Ascending aorta (tissue), 2 donors: ENCODE measurements around the gene CCDC7. TPM values are rescaled to one million over a fixed set of nuclear protein-coding genes. Genes with fewer than 3 reads are reported as not detected.
"Not testable (repeated sequence)": the region's sequence is repeated elsewhere in the genome, so short reads cannot be mapped to it uniquely, and the experiment has no call there.

Source experiments
- DNase-seq, 2 donors: peaks; one replicate each; pipeline ENCODE4 v3.0.0-alpha.2; 2019; ENCODE audit warnings: low spot score in 2 of 2
- H3K27ac ChIP-seq, 2 donors: fragments of 200-600 bp; sonication (generic); one replicate each; pipeline ENCODE4 v1.5.1; 2016 to 2017; ENCODE audit warnings: mild to moderate bottlenecking in 1 of 2
- H3K27me3 ChIP-seq: fragments of 200-600 bp; sonication (generic); one replicate; pipeline ENCODE4 v1.5.1; 2017
- H3K36me3 ChIP-seq, 2 donors: fragments of 200-600 bp; sonication (generic); one replicate each; pipeline ENCODE4 v1.5.1; 2016
- H3K4me1 ChIP-seq, 2 donors: fragments of 200-600 bp; sonication (generic); one replicate each; pipeline ENCODE4 v1.5.1; 2016 to 2017; ENCODE audit warnings: mild to moderate bottlenecking in 1 of 2
- H3K4me3 ChIP-seq, 2 donors: fragments of 200-600 bp; sonication (generic); one replicate each; pipeline ENCODE4 v1.5.1; 2016 to 2017; ENCODE audit warnings: mild to moderate bottlenecking in 1 of 2
- H3K9me3 ChIP-seq, 2 donors: fragments of 200-600 bp; sonication (generic); one replicate each; pipeline ENCODE4 v1.5.1; 2016
- intact Hi-C: fragments of 100-400 bp; cut with DNase I; formaldehyde crosslinking; loops from one replicate; pipeline ENCODE4 v1.15.1; 2023
- total RNA-seq: library from RNA; depleted of rRNA; stranded (reverse); fragments of >200 nt; gene quantifications from one replicate; pipeline ENCODE4 v1.1.0, GENCODE V29; 2016
- TF ChIP-seq, protein P1 (sequence below), 3 experiments: fragments of 200-600 bp in 2 of 3; fragments of 450-650 bp in 1 of 3; sonication (generic) in 2 of 3; IDR thresholded peaks; one replicate each; pipeline ENCODE4 v1.5.1; 2016 to 2019; ENCODE audit warnings: antibody characterized with exemption in 3 of 3, mild to moderate bottlenecking in 1 of 3, moderate library complexity in 1 of 3

Gene CCDC7
- total RNA-seq, 1 donor from 2014 or later = 56.9 TPM

- Histone ChIP-seq H3K27me3 (no peaks in the 10 kb centered on the region), H3K4me3 (no peak overlapping the region), H3K4me1 (no peaks in the 10 kb centered on the region), H3K36me3 (peaks cover 6 to 8% of the 10 kb centered on the region in 2 donors), H3K9me3 (no peaks in the 10 kb centered on the region), H3K27ac (no peak overlapping the region)
- intact Hi-C loops = no loop called here
- TF ChIP-seq, protein P1, sequence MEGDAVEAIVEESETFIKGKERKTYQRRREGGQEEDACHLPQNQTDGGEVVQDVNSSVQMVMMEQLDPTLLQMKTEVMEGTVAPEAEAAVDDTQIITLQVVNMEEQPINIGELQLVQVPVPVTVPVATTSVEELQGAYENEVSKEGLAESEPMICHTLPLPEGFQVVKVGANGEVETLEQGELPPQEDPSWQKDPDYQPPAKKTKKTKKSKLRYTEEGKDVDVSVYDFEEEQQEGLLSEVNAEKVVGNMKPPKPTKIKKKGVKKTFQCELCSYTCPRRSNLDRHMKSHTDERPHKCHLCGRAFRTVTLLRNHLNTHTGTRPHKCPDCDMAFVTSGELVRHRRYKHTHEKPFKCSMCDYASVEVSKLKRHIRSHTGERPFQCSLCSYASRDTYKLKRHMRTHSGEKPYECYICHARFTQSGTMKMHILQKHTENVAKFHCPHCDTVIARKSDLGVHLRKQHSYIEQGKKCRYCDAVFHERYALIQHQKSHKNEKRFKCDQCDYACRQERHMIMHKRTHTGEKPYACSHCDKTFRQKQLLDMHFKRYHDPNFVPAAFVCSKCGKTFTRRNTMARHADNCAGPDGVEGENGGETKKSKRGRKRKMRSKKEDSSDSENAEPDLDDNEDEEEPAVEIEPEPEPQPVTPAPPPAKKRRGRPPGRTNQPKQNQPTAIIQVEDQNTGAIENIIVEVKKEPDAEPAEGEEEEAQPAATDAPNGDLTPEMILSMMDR (IDR thresholded peaks at IDR 0.05) = no peak
- no peak for DNase-seq
These were observed 445.3 kb downstream of the CCDC7 start for GRCh38 chr10:32891261-32891660.

GRCh38 chr10:32893434-32893833 is 447.5 kb downstream of the CCDC7 start:
- no peak for DNase-seq
- no peaks in the 10 kb centered on the region for H3K9me3 ChIP-seq

DNA sequence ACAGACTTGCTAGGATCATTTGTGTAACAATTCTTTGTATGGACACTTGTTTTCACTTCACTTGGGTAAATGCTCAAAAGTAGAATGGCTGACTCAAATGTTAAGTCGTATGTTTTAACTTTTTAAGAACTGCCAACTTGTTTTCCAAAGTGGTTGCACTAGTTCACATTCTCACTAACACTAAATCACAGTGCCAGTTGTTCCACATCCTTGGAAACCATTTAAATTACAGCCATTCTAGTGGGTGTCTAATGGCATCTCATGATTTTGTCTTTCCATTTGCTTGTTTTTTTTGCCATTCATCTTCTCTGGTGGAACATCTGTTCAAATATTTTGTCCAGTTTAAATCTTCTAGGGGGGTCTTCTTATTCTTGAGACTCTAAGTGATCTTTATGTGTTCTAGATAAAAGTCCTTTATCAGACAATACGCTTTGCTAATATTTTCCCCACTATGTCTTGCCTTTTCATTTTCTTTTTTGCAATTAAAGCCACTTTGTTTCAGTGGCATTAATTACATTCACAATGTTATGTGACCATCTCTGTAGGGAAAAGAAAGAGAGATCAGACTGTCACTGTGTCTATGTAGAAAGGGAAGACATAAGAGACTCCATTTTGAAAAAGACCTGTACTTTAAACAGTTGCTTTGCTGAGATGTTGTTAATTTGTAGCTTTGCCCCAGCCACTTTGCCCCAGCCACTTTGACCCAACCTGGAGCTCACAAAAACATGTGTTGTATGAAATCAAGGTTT is 448.1 kb downstream of the CCDC7 start:
- intact Hi-C loops = no loop called here
- Histone ChIP-seq H3K4me1 (no peaks in the 10 kb centered on the region), H3K9me3 (no peaks in the 10 kb centered on the region), H3K36me3 (peaks cover 31 to 36% of the 10 kb centered on the region in 2 donors), H3K4me3 (no peak overlapping the region), H3K27me3 (no peaks in the 10 kb centered on the region), H3K27ac (no peak overlapping the region)
- DNase-seq = no peak
- TF ChIP-seq, protein P1 (IDR thresholded peaks at IDR 0.05) = no peak

More at GRCh38 chr10:32893434-32893833, 447.5 kb downstream of the CCDC7 start:
- Histone ChIP-seq H3K27ac (no peak overlapping the region), H3K4me1 (no peaks in the 10 kb centered on the region), H3K4me3 (no peak overlapping the region), H3K36me3 (peaks cover 28 to 29% of the 10 kb centered on the region in 2 donors), H3K27me3 (no peaks in the 10 kb centered on the region)
- intact Hi-C loops = no loop called here
- TF ChIP-seq, protein P1 (IDR thresholded peaks at IDR 0.05) = no peak

- peaks cover 31 to 42% of the 10 kb centered on the region in 2 donors for H3K36me3 ChIP-seq
- H3K27me3 ChIP-seq, H3K4me1 ChIP-seq, H3K4me3 ChIP-seq, DNase-seq, intact Hi-C loops, H3K27ac ChIP-seq, H3K9me3 ChIP-seq: not testable (repeated sequence)
These were observed 449.4 kb downstream of the CCDC7 start for GRCh38 chr10:32895200-32895968.

- no peak overlapping the region for H3K27ac ChIP-seq
- TF ChIP-seq, protein P1 (IDR thresholded peaks at IDR 0.05) = no peak
- peaks cover 31 to 58% of the 10 kb centered on the region in 2 donors for H3K36me3 ChIP-seq
- H3K27me3 ChIP-seq = no peaks in the 10 kb centered on the region
- no peaks in the 10 kb centered on the region for H3K4me1 ChIP-seq
- H3K9me3 ChIP-seq = no peaks in the 10 kb centered on the region
- H3K4me3 ChIP-seq = no peak overlapping the region
- no peak for DNase-seq
- intact Hi-C loops = loop anchor here (5.0 kb wide), 1 partner anchor 35 kb away; no protein-coding TSS in a partner anchor
These were observed 455.9 kb downstream of the CCDC7 start for GRCh38 chr10:32901815-32902214.

DNA sequence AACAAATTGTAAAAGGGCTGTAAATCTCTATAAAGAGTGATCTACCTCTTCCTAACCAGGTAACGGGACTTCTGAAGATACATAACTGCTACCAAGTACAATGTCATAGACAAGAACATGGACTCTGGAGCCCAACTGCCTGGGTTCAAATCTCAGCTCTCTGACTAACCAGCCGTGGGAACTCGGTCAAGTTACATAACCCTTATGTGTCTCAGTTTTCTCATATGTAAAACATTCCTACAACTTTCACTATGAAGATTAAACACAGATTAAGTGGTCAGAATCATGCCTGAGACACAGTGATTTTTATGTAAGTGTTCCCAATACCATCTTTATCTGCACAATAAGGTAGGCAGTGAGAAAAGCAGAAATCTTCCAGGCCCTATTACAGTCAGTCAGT is 459.5 kb downstream of the CCDC7 start:
- H3K36me3 ChIP-seq = peaks cover 39 to 55% of the 10 kb centered on the region in 2 donors
- no peaks in the 10 kb centered on the region for H3K4me1 ChIP-seq
- no peaks in the 10 kb centered on the region for H3K27me3 ChIP-seq
- H3K9me3 ChIP-seq = no peaks in the 10 kb centered on the region
- H3K4me3 ChIP-seq = no peak overlapping the region
- no peak overlapping the region for H3K27ac ChIP-seq
- no peak for DNase-seq
- TF ChIP-seq, protein P1 (IDR thresholded peaks at IDR 0.05) = no peak
- intact Hi-C loops = no loop called here
